Parathyroid adenoma (tissue), 2 donors: ENCODE data around the gene INPP4A.

Experiments
- H2AFZ ChIP-seq: fragments of 300-600 bp; sonication (generic); one replicate; pipeline ENCODE4 v1.7.0; 2017; ENCODE audit warnings: antibody characterized with exemption, mild to moderate bottlenecking
- H3K27ac ChIP-seq: fragments of 300-600 bp; sonication (generic); one replicate; pipeline ENCODE4 v1.7.0; 2017
- H3K27me3 ChIP-seq: fragments of 300-600 bp; sonication (generic); one replicate; pipeline ENCODE4 v1.7.0; 2017; ENCODE audit warnings: low read length; ENCODE audit not compliant: control insufficient read depth, insufficient read depth
- H3K36me3 ChIP-seq: fragments of 300-600 bp; sonication (generic); one replicate; pipeline ENCODE4 v1.7.0; 2017; ENCODE audit warnings: low read length; ENCODE audit not compliant: control insufficient read depth, insufficient read depth
- H3K4me1 ChIP-seq: fragments of 300-600 bp; sonication (generic); one replicate; pipeline ENCODE4 v1.7.0; 2017; ENCODE audit warnings: control low read depth
- H3K4me2 ChIP-seq: fragments of 300-600 bp; sonication (generic); one replicate; pipeline ENCODE4 v1.7.0; 2017; ENCODE audit warnings: low read length
- H3K4me3 ChIP-seq: fragments of 300-600 bp; sonication (generic); one replicate; pipeline ENCODE4 v1.7.0; 2017; ENCODE audit warnings: low read depth, low read length
- H3K79me2 ChIP-seq: fragments of 300-600 bp; sonication (generic); one replicate; pipeline ENCODE4 v1.7.0; 2017; ENCODE audit warnings: control low read depth
- H3K9ac ChIP-seq: fragments of 300-600 bp; sonication (generic); one replicate; pipeline ENCODE4 v1.7.0; 2017; ENCODE audit warnings: mild to moderate bottlenecking
- H3K9me3 ChIP-seq: fragments of 300-600 bp; sonication (generic); one replicate; pipeline ENCODE4 v1.7.0; 2017; ENCODE audit warnings: low read length; ENCODE audit not compliant: control insufficient read depth
- CTCF ChIP-seq: fragments of 300-600 bp; sonication (generic); IDR thresholded peaks from one replicate; pipeline ENCODE4 v1.7.0; 2017; ENCODE audit warnings: antibody characterized with exemption, mild to moderate bottlenecking
- donor health status: primary hyperparathyroidism.

INPP4A gene

GRCh38 chr2:98637401-98638147 is 192.9 kb downstream of the INPP4A start:
- Histone ChIP-seq H3K79me2 (peaks cover 2% of the 10 kb centered on the region), H3K27me3 (no peaks in the 10 kb centered on the region), H3K27ac (no peak overlapping the region), H3K9me3 (no peaks in the 10 kb centered on the region), H2AFZ (no peak overlapping the region), H3K4me1 (no peaks in the 10 kb centered on the region), H3K4me3 (no peak overlapping the region), H3K4me2 (no peak overlapping the region), H3K36me3 (no peaks in the 10 kb centered on the region), H3K9ac (no peak overlapping the region)
- TF ChIP-seq CTCF, result no peak

DNA sequence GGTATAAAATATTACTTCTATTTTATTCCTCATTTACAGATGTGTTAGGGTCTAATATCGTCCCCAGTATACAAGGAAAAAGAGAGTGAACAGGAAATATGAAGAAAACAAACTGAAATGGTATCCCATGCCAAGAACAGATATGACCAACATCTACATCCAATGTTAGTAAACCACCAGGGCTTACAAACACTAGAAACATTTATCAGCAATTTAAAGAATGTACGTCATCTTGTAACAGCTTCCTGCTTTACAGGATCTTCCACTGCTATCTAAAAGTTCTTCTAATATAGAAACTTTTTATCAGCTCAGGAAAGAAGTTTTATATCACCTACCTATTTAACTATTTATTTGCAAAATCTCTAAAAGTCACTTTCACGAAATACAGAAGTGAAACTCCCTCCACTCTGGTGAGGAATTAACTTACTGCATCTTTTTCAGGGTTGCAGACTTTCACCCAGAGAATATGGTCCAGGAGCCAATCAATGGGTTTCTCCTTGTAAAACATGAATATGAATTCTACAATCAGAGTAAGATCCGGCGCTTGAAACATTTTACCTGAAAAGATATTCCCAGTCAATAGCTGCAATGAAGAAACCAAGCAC is 198.9 kb downstream of the INPP4A start:
- H3K4me3 ChIP-seq, result no peak overlapping the region
- no peak overlapping the region for H3K4me2 ChIP-seq
- no peaks in the 10 kb centered on the region for H3K36me3 ChIP-seq
- no peaks in the 10 kb centered on the region for H3K27me3 ChIP-seq
- no peaks in the 10 kb centered on the region for H3K9me3 ChIP-seq
- no peak overlapping the region for H3K9ac ChIP-seq
- TF ChIP-seq CTCF, result no peak
- H3K4me1 ChIP-seq, result no peaks in the 10 kb centered on the region
- H3K79me2 ChIP-seq, result peaks cover 2% of the 10 kb centered on the region
- no peak overlapping the region for H2AFZ ChIP-seq
- no peak overlapping the region for H3K27ac ChIP-seq
